ENCODE measurements around the gene CENPF.

DNA sequence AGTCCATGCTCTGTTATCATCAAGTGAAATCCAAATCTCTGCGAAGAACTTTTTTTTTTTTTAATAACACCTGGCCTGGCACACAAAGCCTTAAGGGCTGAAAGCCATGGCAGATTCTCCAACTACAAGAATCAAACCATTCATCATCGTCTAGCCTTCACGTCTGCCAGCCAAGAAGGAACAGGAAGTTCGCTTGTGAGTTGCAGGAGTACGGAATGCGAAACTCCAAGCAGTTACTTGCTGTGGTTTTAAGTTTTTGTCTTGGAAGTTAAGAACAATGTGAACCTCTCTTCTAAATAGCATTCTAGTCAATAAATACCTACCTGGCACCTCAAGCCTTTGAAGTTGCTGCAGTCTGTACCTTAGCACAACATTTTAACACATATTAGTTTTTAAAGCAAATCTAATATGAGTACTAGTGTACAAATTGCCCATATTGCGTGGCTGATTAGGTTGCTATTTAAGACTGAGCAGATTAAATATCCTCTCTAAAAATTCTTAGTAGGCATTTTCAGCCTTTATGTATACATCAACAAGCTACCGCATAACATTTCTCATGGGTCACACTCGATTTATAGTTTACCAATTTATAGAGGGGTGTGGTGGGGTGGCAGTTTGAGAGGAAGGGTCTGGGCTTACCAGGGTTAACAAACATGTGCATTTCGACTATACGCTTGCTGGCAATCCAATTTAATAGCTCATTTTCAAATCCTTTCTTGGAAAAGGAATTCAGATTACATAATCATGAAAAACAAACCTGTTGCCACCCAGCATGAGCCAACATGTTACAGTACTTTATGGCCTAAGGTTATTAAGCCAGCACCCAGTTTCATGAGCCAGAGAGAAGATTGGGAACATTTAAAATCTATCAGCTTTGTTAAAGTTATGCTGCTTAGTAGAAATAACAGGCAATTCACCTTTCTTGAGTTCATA, 29.3 kb upstream of the CENPF start:
- TF ChIP-seq, protein P1, sequence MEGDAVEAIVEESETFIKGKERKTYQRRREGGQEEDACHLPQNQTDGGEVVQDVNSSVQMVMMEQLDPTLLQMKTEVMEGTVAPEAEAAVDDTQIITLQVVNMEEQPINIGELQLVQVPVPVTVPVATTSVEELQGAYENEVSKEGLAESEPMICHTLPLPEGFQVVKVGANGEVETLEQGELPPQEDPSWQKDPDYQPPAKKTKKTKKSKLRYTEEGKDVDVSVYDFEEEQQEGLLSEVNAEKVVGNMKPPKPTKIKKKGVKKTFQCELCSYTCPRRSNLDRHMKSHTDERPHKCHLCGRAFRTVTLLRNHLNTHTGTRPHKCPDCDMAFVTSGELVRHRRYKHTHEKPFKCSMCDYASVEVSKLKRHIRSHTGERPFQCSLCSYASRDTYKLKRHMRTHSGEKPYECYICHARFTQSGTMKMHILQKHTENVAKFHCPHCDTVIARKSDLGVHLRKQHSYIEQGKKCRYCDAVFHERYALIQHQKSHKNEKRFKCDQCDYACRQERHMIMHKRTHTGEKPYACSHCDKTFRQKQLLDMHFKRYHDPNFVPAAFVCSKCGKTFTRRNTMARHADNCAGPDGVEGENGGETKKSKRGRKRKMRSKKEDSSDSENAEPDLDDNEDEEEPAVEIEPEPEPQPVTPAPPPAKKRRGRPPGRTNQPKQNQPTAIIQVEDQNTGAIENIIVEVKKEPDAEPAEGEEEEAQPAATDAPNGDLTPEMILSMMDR (IDR thresholded peaks at IDR 0.05), result no peak
- no peak for TF ChIP-seq ZFX (IDR thresholded peaks at IDR 0.05; ENCODE audit: borderline replicate concordance)
